GM19239 (cell line): ENCODE data around the gene ZNF771.
A peak's percentile ranks its signal among the peaks of the same experiment; 100 is the strongest.

ENCODE experiments used
- DNase-seq: peaks from one replicate; pipeline ENCODE4 v3.0.0; 2011; ENCODE audit warnings: low spot score; ENCODE audit not compliant: insufficient read length
- FAIRE-seq: peaks from 2 replicates; lab custom pipeline; 2011; peaks lifted over from hg19 to GRCh38; lab: Jason Lieb, UNC

The ZNF771 gene

GRCh38 chr16:30407102-30407803, at the start of gene ZNF771:
TSS of gene ZNF771 (plus strand) at chr16:30407606. CDS start at chr16:30408054, 448 bp downstream.
- FAIRE-seq = peak; percentile 68
- peak; percentile 76 for DNase-seq

GRCh38 chr16:30357715-30358576, 49.5 kb upstream of the ZNF771 start:
- DNase-seq = no peak
- FAIRE-seq = no peak

GRCh38 chr16:30358577-30358936, 48.8 kb upstream of the ZNF771 start:
- DNase-seq (no peak), FAIRE-seq (no peak)

DNA sequence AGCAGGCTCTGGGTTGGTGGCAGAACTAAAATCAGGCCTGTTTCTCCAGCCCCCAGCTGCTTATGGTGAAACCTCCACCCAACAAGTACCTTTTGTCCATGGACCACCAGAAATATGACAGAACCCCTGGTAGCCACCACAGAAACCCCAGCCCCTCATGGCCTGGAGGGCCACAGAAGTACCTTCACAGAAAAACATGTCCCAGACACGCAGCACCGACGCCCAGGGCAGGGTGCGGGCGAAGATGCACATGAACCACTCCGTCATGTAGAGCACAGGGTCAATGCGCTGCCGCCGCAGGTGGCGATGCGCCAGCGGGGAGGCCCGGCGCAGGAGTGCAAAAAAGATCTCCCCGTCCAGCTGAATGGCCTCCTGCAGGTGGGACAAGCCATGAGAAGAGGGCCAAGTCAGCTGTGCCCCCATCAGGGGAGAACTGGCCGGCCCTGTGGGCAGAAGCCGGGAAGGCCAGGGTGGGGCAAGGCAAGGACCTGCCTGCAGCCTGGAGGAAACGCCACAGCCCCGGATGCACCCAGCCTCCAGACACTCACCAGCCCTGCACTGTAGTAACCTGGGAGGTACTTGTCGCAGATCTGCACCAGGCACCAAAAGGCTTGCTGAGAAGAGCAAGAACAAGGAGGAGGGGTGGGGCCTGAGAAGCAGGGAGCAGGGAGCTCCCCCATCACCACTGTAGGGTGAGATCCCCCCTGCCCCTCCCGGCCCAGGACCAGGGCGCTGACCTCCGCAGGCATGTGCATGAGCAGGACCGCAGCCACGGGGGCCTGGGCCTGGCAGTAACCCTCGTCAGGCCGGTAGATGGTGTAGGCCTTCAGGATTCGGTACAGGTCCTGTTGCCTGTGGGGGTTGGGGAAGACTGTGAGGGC, 48.2 kb upstream of the ZNF771 start:
- FAIRE-seq (no peak), DNase-seq (no peak)

- DNase-seq = no peak
- no peak for FAIRE-seq
These were observed 47.6 kb upstream of the ZNF771 start for GRCh38 chr16:30359871-30360170.

- DNase-seq = no peak
- FAIRE-seq = no peak
These were observed 46.2 kb upstream of the ZNF771 start for GRCh38 chr16:30361180-30361579.

DNA sequence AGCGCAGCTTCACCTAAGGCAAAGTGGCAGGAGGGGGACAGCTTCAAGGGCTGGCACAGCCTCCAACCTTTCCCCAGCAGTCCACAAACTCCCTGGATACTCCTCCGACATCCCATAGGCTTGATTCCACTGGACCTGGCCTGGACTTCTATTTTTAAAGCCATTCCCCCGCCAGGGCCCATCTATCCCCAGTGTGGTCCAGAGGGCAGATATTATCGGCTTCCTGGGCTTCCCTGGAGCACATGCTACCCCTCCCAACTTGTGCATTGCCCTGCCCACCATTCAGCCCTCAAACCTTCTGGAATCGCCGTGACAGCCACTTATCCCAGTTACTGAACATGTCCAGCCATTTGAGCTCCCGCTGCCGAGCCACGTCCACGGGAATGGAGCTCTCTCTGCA, 42.2 kb upstream of the ZNF771 start:
- FAIRE-seq = no peak

DNA sequence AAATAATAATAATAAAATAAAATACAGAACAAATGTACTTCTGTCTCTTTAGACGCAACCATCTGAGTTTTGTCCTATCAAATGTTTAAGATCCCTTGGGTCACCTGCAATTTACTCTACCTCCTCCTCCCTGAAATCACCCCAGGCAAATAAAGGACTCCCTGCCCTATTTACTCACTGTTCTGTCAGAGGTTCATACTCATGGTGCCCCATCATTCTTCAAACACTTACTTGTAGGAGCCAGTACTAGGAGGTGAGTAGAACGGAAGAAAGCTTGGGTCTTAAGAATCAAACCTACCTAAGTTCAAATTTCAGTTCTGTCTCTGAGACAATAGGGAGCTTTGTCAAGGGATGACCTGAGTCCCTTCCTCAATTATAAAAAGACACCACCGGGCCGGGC, 40.9 kb upstream of the ZNF771 start:
- no peak for DNase-seq
- no peak for FAIRE-seq

More for the DNA sequence above, 42.2 kb upstream of the ZNF771 start:
- no peak for DNase-seq

- DNase-seq (no peak), FAIRE-seq (no peak)
These were observed 39.9 kb upstream of the ZNF771 start for GRCh38 chr16:30367349-30368009.

GRCh38 chr16:30368122-30368791, 39.1 kb upstream of the ZNF771 start:
- FAIRE-seq (no peak), DNase-seq (no peak)

DNA sequence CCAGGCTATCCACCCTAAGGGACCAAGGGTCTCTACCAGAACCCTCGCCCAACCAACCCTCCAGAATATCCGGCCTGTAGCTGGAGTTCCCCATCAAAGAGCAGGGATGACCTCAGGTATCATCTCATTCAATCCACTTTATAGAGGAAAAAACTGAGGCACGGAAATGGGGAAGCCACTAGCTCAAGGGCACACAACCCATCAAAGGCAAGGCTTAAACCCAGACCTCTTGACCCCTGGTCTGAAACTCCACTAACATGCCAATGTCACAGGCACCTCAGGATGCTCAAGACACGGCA, 38.7 kb upstream of the ZNF771 start:
- FAIRE-seq (no peak), DNase-seq (no peak)

DNA sequence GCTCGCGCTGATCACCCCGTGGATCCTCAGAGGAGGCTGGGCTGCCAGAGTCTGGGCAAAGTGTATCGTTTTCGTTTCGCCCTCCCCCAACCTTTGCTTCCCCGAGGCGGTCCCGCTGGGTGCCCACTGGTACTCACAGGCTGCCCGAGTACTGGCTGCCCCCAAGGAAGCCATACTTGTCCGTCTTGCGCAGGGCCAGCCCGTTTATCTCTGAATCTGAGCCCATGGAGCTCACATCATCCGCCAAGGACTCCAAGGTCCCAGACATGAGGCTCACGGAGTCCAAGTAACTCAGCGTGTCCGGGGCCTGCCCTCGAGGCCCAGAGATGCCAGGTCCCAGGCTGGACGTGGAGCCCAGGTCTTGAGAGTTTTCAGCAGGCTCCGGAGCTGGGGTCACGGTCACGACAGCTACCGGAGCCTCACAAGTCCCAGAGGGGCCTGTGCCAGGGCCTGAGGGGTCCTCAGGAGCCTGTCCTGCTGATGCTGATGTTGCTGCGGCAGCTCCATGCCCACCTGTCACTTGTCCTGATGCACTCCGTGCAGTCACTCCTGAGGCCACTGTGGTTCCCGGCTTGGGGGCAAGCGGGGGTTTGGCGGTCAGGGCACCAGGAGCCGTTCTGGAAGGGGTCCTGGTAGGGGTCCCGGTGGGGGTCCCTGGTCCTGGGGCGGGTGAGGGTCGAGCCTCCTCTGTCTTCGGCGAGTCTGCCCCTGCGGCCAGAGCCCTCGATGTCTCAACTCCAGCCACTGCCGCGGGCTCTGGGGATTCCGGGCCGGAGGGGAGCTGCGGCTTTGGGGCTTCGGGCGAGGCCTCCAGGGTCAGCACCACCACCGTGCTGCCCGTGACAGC, 38.1 kb upstream of the ZNF771 start:
- no peak for DNase-seq
- FAIRE-seq = peak; percentile 31

- no peak for FAIRE-seq
- no peak for DNase-seq
These were observed 37.4 kb upstream of the ZNF771 start for GRCh38 chr16:30369938-30370455.

DNA sequence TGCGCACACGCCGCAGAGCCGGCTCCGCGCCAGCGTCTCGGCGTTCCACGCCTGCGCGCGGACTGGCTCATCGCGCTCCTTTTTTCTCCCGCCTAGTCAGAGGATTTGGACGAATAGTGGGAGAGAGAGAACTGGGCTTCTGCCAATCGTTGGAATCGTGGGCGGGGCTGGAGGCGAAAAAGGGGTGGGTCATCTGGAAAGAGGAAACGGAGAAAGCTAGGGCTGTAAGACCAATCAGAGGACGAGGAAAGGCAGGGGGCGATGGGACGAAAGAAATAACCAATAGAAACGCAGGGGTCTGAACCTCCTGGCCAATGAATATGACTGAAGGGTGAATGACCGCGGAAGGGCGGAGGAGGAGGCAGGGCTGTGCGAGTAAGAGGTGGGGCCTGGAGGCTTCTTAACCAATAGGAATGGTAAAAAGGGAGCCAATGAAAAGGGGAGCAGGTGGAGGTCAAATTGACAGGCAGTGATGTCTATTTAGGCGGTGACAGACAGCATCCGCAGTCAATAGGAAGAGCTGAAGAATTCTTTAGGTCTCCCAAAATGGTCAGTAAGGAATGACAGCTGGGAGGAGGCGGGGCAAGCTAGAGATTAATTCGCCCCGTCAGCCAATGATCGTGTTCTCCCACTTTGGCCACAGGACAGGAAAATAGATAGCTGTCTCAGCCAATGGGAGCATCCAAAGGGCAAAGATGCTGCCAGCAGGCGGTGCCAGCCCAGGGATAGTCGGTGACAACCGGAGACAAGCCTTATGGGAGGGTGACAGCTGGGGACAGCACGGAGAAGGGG, 36.8 kb upstream of the ZNF771 start, which contains the start of gene TBC1D10B:
TSS of gene TBC1D10B (minus strand) at position 39 of the 792 bp plus-strand sequence. CDS start 311 bp downstream, outside the sequence.
- FAIRE-seq = peak; percentile 100
- peak; percentile 94 for DNase-seq

DNA sequence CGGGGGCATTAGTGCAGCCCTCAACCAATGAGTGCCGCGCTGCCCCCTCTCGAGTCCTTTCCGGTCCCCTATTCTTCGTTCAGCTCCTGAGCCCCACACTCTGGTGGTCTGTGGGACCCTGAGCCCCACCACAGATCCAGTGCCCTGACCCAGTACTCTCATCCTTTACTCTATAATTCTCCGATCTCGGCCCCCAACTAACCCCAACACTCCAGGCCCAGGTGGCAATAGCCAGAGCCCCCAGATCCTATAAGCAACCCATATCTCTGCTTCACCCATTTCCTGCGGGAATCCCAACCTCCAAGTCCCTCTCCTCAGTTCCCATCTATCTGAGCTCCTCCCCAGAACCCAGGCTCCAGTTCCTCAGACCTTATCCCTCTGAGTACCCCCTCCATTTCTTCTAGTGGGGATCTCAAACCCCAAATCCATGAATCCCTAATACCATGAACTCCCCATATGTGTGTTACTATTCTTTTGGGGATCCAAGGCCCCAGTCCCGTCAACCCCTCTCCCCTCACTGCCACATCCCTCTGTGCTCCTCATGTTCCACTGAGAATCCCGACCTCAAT, 36.1 kb upstream of the ZNF771 start:
- no peak for FAIRE-seq
- DNase-seq = no peak

GRCh38 chr16:30372038-30372712, 35.2 kb upstream of the ZNF771 start:
- FAIRE-seq (no peak), DNase-seq (no peak)

DNA sequence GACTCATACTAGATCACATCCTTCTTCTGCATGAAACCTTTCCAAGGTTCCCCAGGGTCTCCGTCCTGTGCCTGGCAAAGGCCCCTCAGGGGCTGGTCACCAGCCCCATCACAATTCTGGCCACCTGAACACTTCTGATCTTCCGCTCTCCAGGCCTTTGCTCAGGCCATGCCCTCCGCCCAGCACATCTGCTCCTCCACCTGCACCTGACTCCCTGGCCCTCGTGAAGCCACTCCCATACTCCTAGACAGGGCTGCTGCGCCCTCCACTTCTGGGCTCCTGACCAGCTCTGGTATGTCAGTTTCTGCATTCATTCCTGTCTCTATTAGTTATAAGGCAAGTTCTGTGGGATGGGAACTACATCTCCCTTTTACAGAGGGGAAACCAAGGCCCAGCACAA, 34.7 kb upstream of the ZNF771 start:
- FAIRE-seq (no peak), DNase-seq (no peak)
